Astrocyte of the cerebellum (primary cell): ENCODE measurements around the gene ZEB1.

Experiments
- DNase-seq: peaks from one replicate; pipeline ENCODE4 v3.0.0-alpha.2; 2011; ENCODE audit warnings: low read depth
- H3K4me3 ChIP-seq: 2 replicates; pipeline ENCODE4 v1.5.1; 2011; ENCODE audit warnings: mild to moderate bottlenecking, low read depth, low read length, moderate library complexity
- CTCF ChIP-seq: IDR thresholded peaks from 2 replicates; pipeline ENCODE4 v1.5.1; 2012; ENCODE audit warnings: low read length, low read depth, moderate library complexity, mild to moderate bottlenecking; ENCODE audit errors: missing control alignments
- in situ Hi-C: cut with HindIII; loops from 2 replicates; pipeline ENCODE4 v1.10.0; 2017; ENCODE audit warnings: low sequenced_read_pairs

The ZEB1 gene

GRCh38 chr10:31479752-31480151, 160.7 kb downstream of the ZEB1 start:
- no peak overlapping the region for H3K4me3 ChIP-seq
- no peak for DNase-seq

GRCh38 chr10:31483546-31483945, 164.5 kb downstream of the ZEB1 start:
- no peak for TF ChIP-seq CTCF
- DNase-seq: no peak
- no peak overlapping the region for H3K4me3 ChIP-seq
- in situ Hi-C loops: no loop called here

More at GRCh38 chr10:31479752-31480151, 160.7 kb downstream of the ZEB1 start:
- in situ Hi-C loops: no loop called here
- TF ChIP-seq CTCF: no peak

GRCh38 chr10:31484431-31485135, 165.6 kb downstream of the ZEB1 start:
- in situ Hi-C loops: no loop called here
- TF ChIP-seq CTCF: no peak
- H3K4me3 ChIP-seq: no peak overlapping the region
- no peak for DNase-seq

GRCh38 chr10:31490858-31491504, 172.0 kb downstream of the ZEB1 start:
- TF ChIP-seq CTCF: peak; percentile 65
- no peak overlapping the region for H3K4me3 ChIP-seq
- in situ Hi-C loops: no loop called here
- DNase-seq: peak; percentile 52

- DNase-seq: no peak
- in situ Hi-C loops: no loop called here
- TF ChIP-seq CTCF: no peak
- no peak overlapping the region for H3K4me3 ChIP-seq
Observed at GRCh38 chr10:31507427-31507826, 188.4 kb downstream of the ZEB1 start.

- in situ Hi-C loops: no loop called here
- H3K4me3 ChIP-seq: no peak overlapping the region
- no peak for TF ChIP-seq CTCF
- DNase-seq: no peak
Observed at GRCh38 chr10:31508234-31508633, 189.2 kb downstream of the ZEB1 start.
